Stomach (tissue), 4 donors: Measurements from ENCODE around the gene SLC32A1.

Source experiments
- POLR2A ChIP-seq, 4 donors: fragments of 450-650 bp; IDR thresholded peaks; one replicate each; pipeline ENCODE4 v1.6.1; 2016; ENCODE audit warnings: antibody characterized with exemption in 4 of 4, control low read depth in 2 of 4, mild to moderate bottlenecking in 1 of 4, moderate library complexity in 1 of 4
- POLR2AphosphoS5 ChIP-seq, 3 donors: sonication (generic); formaldehyde crosslinking; IDR thresholded peaks; one replicate each; pipeline ENCODE4 v1.6.1; 2016; ENCODE audit warnings: antibody characterized with exemption in 3 of 3
- TF ChIP-seq, protein P1 (sequence below), 7 experiments: fragments of 450-650 bp in 4 of 7; fragments of 200-600 bp in 3 of 7; sonication (generic) in 3 of 7; IDR thresholded peaks; one replicate each; pipeline ENCODE4 v1.5.1; 2016 to 2019; ENCODE audit warnings: antibody characterized with exemption in 7 of 7, control low read depth in 2 of 7, mild to moderate bottlenecking in 1 of 7

DNA sequence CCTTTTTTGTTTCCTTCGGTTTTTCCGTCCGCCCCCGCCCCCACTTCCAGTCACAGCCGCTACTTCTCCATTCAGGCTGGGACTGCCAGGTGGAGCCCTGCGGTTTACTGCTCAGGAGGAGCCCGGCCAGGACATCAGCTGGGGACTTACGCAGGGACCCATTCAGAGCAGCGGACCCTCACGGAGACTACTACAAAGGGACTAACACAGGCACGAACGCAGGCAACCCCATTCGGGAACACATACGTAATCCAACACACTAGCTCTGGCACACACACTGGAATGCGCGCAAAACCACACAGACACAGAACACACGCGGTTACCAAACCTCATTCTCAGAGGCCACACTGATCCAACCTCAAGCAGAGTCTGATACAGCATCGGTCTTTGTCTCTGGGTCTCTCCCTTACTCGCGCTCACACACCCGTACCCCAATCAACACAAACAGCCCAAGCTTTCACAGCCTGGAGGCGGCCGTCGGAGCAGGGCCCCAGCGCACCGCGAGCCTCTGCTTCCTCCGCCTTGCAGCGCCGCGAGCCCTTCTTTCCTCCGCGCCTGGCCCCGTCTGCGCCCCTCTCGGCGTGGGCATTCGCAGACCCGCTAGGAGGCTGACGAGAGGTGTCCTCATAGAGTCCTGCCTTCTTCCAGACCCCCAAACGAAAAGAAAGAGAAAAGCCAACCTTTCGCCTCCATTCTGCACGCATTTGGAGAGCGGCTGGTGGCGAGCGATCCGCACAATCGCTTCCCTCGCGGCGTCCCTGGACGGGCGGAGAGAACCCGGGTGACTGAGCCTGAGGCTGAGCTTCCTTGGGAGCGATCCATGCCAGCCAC, 1.1 kb upstream of the SLC32A1 start:
- TF ChIP-seq, protein P1, sequence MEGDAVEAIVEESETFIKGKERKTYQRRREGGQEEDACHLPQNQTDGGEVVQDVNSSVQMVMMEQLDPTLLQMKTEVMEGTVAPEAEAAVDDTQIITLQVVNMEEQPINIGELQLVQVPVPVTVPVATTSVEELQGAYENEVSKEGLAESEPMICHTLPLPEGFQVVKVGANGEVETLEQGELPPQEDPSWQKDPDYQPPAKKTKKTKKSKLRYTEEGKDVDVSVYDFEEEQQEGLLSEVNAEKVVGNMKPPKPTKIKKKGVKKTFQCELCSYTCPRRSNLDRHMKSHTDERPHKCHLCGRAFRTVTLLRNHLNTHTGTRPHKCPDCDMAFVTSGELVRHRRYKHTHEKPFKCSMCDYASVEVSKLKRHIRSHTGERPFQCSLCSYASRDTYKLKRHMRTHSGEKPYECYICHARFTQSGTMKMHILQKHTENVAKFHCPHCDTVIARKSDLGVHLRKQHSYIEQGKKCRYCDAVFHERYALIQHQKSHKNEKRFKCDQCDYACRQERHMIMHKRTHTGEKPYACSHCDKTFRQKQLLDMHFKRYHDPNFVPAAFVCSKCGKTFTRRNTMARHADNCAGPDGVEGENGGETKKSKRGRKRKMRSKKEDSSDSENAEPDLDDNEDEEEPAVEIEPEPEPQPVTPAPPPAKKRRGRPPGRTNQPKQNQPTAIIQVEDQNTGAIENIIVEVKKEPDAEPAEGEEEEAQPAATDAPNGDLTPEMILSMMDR (IDR thresholded peaks at IDR 0.05): no peak
- no peak for TF ChIP-seq POLR2A (IDR thresholded peaks at IDR 0.05)
- TF ChIP-seq POLR2AphosphoS5 (IDR thresholded peaks at IDR 0.05): no peak
